Effector memory CD8-positive, alpha-beta T cell (primary cell): ENCODE data around the gene FBN3.
A peak's percentile ranks its signal among the peaks of the same experiment; 100 is the strongest.

Source experiments
- ATAC-seq: fragments of 150-1000 bp; cut with Tn5 transposase; replicated peaks from 2 replicates; pipeline ENCODE4 v1.10.0; 2021; ENCODE audit warnings: mild to moderate bottlenecking, moderate library complexity
- DNase-seq, 3 experiments: peaks; one replicate each; pipeline ENCODE4 v3.0.0; 2021
- H3K27ac Mint-ChIP-seq, 2 donors: one replicate each; pipeline ENCODE4 v1.8.0; 2022; ENCODE audit warnings: mild to moderate bottlenecking in 2 of 2, mixed read lengths in 2 of 2, moderate library complexity in 2 of 2
- H3K27me3 Mint-ChIP-seq, 2 donors: one replicate each; pipeline ENCODE4 v1.8.0; 2022; ENCODE audit warnings: mixed read lengths in 2 of 2
- H3K36me3 Mint-ChIP-seq: one replicate; pipeline ENCODE4 v1.8.0; 2022; ENCODE audit warnings: mild to moderate bottlenecking, moderate library complexity, mixed read lengths; ENCODE audit not compliant: insufficient read depth
- H3K4me1 Mint-ChIP-seq, 2 donors: one replicate each; pipeline ENCODE4 v1.8.0; 2022; ENCODE audit warnings: low read depth in 2 of 2, mixed read lengths in 2 of 2
- H3K4me3 Mint-ChIP-seq, 2 donors: one replicate each; pipeline ENCODE4 v1.8.0; 2022; ENCODE audit warnings: mild to moderate bottlenecking in 2 of 2, mixed read lengths in 2 of 2, moderate library complexity in 2 of 2
- H3K9me3 Mint-ChIP-seq, 2 donors: one replicate each; pipeline ENCODE4 v1.8.0; 2022; ENCODE audit warnings: mixed read lengths in 2 of 2

The FBN3 gene

DNA sequence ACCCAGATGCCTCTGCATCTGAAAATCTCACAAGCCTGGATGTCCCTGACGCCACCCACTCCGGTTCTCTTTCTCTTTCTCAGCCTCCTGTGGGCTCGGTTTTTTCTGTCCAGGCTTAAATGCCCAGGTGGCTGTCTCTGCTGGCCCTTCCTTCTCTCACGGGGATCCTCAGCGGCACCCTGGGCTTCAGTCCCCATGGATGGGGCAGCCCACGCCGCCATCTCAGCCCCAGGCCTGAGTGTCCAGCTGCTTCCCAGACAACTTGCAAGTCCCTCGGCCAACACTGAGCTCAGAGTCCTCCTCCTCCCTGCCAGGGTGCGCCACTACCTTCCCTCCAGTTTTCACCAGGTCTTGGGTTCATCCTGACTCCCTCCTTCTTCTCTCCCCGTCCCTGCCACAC lies 6.4 kb downstream of the FBN3 start:
- peaks cover 33 to 66% of the 10 kb centered on the region in 2 donors for H3K27me3 Mint-ChIP-seq
- no peak overlapping the region for H3K27ac Mint-ChIP-seq
- ATAC-seq (no peak), DNase-seq (no peak)
- H3K4me3 Mint-ChIP-seq: no peak overlapping the region
- no peaks in the 10 kb centered on the region for H3K9me3 Mint-ChIP-seq
- H3K4me1 Mint-ChIP-seq: peaks cover 0 to under 1% of the 10 kb centered on the region in 2 donors
- no peaks in the 10 kb centered on the region for H3K36me3 Mint-ChIP-seq

- ATAC-seq: no peak
- Mint-ChIP-seq H3K27ac (no peak overlapping the region), H3K4me1 (no peaks in the 10 kb centered on the region), H3K36me3 (no peaks in the 10 kb centered on the region), H3K27me3 (peaks cover 27 to 61% of the 10 kb centered on the region in 2 donors), H3K4me3 (no peak overlapping the region), H3K9me3 (no peaks in the 10 kb centered on the region)
- no peak for DNase-seq
These were observed 6.9 kb downstream of the FBN3 start for GRCh38 chr19:8142513-8142900.

DNA sequence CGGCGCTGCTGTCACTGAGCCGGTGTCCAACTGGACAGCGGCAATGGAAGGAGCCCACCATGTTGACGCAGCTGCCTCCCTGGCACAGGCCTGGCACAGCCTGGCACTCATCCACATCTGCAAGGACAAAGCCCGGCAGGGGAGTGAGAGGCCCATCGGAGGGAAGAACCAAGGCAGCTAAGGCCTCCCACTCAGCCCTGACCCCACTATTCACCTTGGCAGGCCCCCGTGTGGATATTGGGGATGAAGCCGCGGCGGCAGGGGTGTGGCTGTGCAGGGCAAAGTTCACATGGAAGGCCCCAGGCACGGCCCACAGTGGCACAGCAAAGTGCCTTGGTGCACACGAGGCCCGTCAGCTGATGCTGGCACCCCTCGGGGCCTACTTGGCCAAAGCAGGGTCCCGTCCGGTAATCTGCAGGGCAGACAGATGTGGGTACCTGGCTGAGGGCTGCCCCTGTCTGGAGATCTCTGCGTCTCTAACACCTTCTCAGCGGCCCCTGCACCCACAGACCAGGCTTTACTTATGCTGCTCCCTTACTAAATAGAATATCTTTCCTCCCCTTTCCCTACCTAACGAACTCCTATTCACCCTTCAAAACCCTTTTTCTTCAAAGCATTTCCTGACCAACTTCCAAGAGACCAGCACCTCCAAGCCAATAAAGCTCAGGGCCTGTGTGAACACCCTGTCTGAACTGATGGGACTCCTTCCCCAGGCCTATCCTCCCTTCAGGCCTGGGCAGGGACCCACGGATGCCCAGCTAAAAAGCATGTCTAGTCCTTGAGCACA lies 7.5 kb downstream of the FBN3 start:
- H3K9me3 Mint-ChIP-seq: no peaks in the 10 kb centered on the region
- no peaks in the 10 kb centered on the region for H3K4me1 Mint-ChIP-seq
- no peak overlapping the region for H3K4me3 Mint-ChIP-seq
- ATAC-seq (no peak), DNase-seq (no peak)
- peaks cover 23 to 55% of the 10 kb centered on the region in 2 donors for H3K27me3 Mint-ChIP-seq
- peak overlapping the region in 1 of 2 donors; percentile 24 for H3K27ac Mint-ChIP-seq
- no peaks in the 10 kb centered on the region for H3K36me3 Mint-ChIP-seq

DNA sequence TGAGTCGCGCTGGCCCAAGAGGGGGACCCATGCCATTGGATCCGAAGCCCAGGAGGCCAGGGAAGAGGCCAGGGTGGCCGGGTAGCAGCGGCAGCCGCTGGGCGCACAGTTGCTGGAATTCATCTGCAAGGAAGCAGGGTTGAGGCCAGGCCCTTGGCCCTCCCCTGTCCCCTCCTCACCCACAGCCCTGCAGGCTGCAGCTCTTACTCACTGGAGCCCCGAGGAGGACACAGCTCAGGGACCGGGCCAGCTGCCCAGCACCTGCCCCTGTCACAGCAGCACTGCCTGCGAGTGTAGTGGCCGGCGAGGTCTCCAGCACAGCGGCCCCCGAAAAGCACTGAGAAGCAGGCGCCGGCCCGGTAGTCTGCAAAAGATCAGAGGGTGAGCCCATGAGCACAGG lies 11.2 kb downstream of the FBN3 start:
- no peak for ATAC-seq
- Mint-ChIP-seq H3K36me3 (no peaks in the 10 kb centered on the region), H3K4me1 (no peaks in the 10 kb centered on the region), H3K27ac (no peak overlapping the region), H3K27me3 (peaks cover 10 to 19% of the 10 kb centered on the region in 2 donors), H3K4me3 (no peak overlapping the region), H3K9me3 (no peaks in the 10 kb centered on the region)
- DNase-seq: no peak

- DNase-seq (no peak), ATAC-seq (no peak)
- H3K4me1 Mint-ChIP-seq: no peaks in the 10 kb centered on the region
- H3K36me3 Mint-ChIP-seq: no peaks in the 10 kb centered on the region
- no peak overlapping the region for H3K27ac Mint-ChIP-seq
- no peak overlapping the region for H3K4me3 Mint-ChIP-seq
- peaks cover 5 to 18% of the 10 kb centered on the region in 2 donors for H3K27me3 Mint-ChIP-seq
- no peaks in the 10 kb centered on the region for H3K9me3 Mint-ChIP-seq
These were observed 12.0 kb downstream of the FBN3 start for GRCh38 chr19:8137425-8137824.

GRCh38 chr19:8135946-8136618 lies 13.3 kb downstream of the FBN3 start:
- ATAC-seq: no peak
- Mint-ChIP-seq H3K4me1 (no peaks in the 10 kb centered on the region), H3K27ac (no peak overlapping the region), H3K9me3 (no peaks in the 10 kb centered on the region), H3K27me3 (peaks cover 6 to 20% of the 10 kb centered on the region in 2 donors), H3K36me3 (no peaks in the 10 kb centered on the region), H3K4me3 (no peak overlapping the region)
- DNase-seq: no peak

DNA sequence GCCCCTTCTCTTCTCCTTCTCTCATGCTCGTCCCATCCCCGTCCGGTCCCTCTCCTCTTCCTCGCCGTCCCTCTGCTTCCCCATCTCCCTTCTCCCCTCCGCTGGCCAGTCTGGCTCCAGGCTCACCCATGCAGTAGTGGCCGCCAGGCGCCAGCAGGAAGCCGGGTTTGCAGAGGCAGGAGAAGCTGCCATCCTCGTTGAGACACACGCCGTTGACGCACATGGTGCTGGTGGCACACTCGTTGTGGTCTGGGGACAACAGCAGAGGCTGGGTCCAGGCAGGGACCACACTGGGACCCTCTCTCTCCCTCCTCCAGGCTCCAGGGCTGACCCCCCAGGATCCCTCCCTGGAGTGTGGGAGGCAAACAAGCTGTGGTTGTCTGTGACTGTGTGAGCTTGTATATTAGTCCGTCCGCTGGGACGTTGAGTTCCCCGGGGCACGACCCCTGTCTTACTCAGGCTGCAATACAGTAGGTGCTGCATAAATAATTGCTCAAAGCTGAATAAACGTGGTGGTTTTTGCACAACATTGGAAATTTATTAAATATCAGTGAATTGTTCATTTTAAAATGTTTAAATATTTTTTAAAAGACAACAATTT lies 16.4 kb downstream of the FBN3 start:
- Mint-ChIP-seq H3K27ac (no peak overlapping the region), H3K4me3 (no peak overlapping the region), H3K27me3 (peaks cover 6 to 38% of the 10 kb centered on the region in 2 donors), H3K36me3 (no peaks in the 10 kb centered on the region), H3K4me1 (no peaks in the 10 kb centered on the region), H3K9me3 (no peaks in the 10 kb centered on the region)
- no peak for DNase-seq
- ATAC-seq: no peak

DNA sequence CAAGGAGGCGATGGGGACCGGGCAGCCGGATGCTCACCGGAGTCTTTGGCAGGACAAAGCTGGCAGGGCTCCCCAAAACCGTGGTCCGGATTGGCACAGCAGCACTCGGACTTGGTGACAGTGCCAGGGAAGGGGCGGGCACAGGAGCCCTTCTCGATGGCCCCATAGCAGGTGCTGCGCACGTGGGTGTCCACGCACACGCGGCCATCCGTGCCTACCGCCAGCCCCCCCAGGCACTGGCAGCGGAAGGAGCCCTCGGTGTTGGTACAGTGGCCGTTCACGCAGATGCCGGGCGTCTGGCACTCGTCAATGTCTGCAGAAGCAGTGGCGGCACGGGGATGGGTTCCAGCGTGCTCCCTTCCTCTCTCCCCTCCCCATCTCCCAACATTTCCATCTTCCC lies 17.9 kb downstream of the FBN3 start:
- ATAC-seq (no peak), DNase-seq (no peak)
- no peaks in the 10 kb centered on the region for H3K4me1 Mint-ChIP-seq
- no peaks in the 10 kb centered on the region for H3K9me3 Mint-ChIP-seq
- H3K36me3 Mint-ChIP-seq: no peaks in the 10 kb centered on the region
- H3K27ac Mint-ChIP-seq: no peak overlapping the region
- peaks cover 6 to 38% of the 10 kb centered on the region in 2 donors for H3K27me3 Mint-ChIP-seq
- no peak overlapping the region for H3K4me3 Mint-ChIP-seq

GRCh38 chr19:8129061-8129618 lies 20.3 kb downstream of the FBN3 start:
- no peaks in the 10 kb centered on the region for H3K9me3 Mint-ChIP-seq
- no peaks in the 10 kb centered on the region for H3K4me1 Mint-ChIP-seq
- no peaks in the 10 kb centered on the region for H3K36me3 Mint-ChIP-seq
- peaks cover 6 to 51% of the 10 kb centered on the region in 2 donors for H3K27me3 Mint-ChIP-seq
- H3K4me3 Mint-ChIP-seq: no peak overlapping the region
- H3K27ac Mint-ChIP-seq: no peak overlapping the region
- DNase-seq: no peak
- ATAC-seq: no peak

DNA sequence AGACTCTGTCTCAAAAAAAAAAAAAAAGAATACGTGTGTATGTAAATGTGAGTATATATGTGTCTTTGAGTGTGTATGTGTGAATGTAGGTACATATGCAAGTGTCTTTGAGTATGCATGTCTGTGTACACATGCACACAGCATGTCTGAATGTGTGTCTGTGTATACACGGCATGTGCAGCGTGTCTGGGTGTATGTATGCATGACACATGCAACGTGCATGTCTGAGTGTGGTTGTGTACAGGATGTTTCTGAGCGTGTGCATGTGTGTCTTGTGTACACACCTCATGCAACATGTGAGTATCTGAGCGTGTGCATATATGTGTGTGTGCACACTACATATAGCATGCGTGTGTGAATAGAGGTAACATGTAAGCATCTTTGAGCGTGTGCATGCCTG lies 20.8 kb downstream of the FBN3 start:
- Mint-ChIP-seq H3K36me3 (no peaks in the 10 kb centered on the region), H3K27me3 (peaks cover 12 to 57% of the 10 kb centered on the region in 2 donors), H3K4me3 (no peak overlapping the region), H3K9me3 (no peaks in the 10 kb centered on the region), H3K4me1 (no peaks in the 10 kb centered on the region), H3K27ac (no peak overlapping the region)
- DNase-seq: no peak
- no peak for ATAC-seq

DNA sequence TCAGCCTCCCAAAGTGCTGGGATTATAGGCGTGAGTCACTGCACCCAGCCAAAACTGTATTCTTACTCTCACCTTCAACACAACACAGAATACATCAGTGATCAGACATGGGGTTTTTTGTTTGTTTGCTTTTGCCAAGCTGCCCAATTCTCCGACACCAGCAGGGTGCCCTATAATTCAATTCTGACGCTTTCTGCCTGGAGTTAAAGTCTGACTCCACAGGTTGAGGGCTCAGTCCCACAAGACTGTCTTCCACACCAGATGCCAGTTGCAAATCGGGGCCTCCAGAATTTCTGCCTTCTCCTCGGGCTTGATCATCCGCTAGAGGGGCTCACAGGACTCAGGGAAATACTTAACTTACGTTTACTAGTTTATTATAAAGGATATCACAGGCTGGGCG lies 22.1 kb downstream of the FBN3 start:
- Mint-ChIP-seq H3K4me3 (no peak overlapping the region), H3K9me3 (no peaks in the 10 kb centered on the region), H3K4me1 (no peaks in the 10 kb centered on the region), H3K27ac (no peak overlapping the region), H3K27me3 (peaks cover 13 to 53% of the 10 kb centered on the region in 2 donors), H3K36me3 (no peaks in the 10 kb centered on the region)
- ATAC-seq (no peak), DNase-seq (no peak)

- DNase-seq: no peak
- Mint-ChIP-seq H3K4me3 (no peak overlapping the region), H3K27ac (no peak overlapping the region), H3K4me1 (no peaks in the 10 kb centered on the region), H3K9me3 (no peaks in the 10 kb centered on the region), H3K36me3 (no peaks in the 10 kb centered on the region), H3K27me3 (peaks cover 8 to 45% of the 10 kb centered on the region in 2 donors)
- ATAC-seq: no peak
These were observed 22.9 kb downstream of the FBN3 start for GRCh38 chr19:8126511-8126910.

GRCh38 chr19:8126008-8126407 lies 23.4 kb downstream of the FBN3 start:
- Mint-ChIP-seq H3K27me3 (peaks cover 12 to 40% of the 10 kb centered on the region in 2 donors), H3K4me1 (no peaks in the 10 kb centered on the region), H3K27ac (no peak overlapping the region), H3K4me3 (no peak overlapping the region), H3K36me3 (no peaks in the 10 kb centered on the region), H3K9me3 (no peaks in the 10 kb centered on the region)
- ATAC-seq: no peak
- no peak for DNase-seq
